C4-2B (cell line): ENCODE results near the gene VWA5A.

Source experiments
- ZFX ChIP-seq: fragments of 450-650 bp; IDR thresholded peaks from 2 replicates; pipeline ENCODE4 v1.6.1; 2017
- TF ChIP-seq, protein P1 (sequence below): fragments of 450-650 bp; conservative IDR thresholded peaks from 2 replicates; pipeline ENCODE4 v1.5.1; 2017; ENCODE audit warnings: mild to moderate bottlenecking

DNA sequence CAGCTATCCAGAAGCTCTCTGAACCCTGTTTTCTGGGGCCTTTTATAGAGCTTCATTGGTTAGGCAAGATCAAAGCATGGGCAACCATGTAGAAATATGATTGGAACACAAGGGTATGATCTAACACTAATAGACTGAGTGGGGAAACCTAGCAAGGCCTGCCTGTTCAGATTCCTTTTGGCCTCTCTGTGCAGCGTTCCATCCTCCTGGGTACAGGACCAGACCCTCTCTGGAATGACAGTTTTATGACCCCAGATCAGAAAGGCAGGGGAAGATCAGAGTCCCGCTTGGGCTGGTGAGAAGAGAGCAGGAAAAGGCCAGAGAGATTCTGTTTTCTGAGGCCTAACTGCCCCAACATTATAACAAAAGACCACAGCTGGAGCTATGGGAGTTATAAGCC lies 36.7 kb upstream of the VWA5A start:
- TF ChIP-seq, protein P1, sequence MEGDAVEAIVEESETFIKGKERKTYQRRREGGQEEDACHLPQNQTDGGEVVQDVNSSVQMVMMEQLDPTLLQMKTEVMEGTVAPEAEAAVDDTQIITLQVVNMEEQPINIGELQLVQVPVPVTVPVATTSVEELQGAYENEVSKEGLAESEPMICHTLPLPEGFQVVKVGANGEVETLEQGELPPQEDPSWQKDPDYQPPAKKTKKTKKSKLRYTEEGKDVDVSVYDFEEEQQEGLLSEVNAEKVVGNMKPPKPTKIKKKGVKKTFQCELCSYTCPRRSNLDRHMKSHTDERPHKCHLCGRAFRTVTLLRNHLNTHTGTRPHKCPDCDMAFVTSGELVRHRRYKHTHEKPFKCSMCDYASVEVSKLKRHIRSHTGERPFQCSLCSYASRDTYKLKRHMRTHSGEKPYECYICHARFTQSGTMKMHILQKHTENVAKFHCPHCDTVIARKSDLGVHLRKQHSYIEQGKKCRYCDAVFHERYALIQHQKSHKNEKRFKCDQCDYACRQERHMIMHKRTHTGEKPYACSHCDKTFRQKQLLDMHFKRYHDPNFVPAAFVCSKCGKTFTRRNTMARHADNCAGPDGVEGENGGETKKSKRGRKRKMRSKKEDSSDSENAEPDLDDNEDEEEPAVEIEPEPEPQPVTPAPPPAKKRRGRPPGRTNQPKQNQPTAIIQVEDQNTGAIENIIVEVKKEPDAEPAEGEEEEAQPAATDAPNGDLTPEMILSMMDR = no peak
- TF ChIP-seq ZFX = no peak
